OCI-LY7 (cell line): ENCODE data around the gene PTGR2.
"Not testable (repeated sequence)": the region's sequence is repeated elsewhere in the genome, so short reads cannot be mapped to it uniquely, and the experiment has no call there.

Source experiments
- EZH2phosphoT487 ChIP-seq: fragments of 200-600 bp; sonication (generic); IDR thresholded peaks from 2 replicates; pipeline ENCODE4 v1.6.1; 2018; ENCODE audit warnings: low read depth, borderline replicate concordance, mild to moderate bottlenecking, mixed run types, antibody characterized with exemption, low read length, moderate library complexity, mixed read lengths
- TF ChIP-seq, protein P1 (sequence below): fragments of 200-600 bp; sonication (generic); conservative IDR thresholded peaks from 2 replicates; pipeline ENCODE4 v1.5.1; 2014; ENCODE audit warnings: mild to moderate bottlenecking, antibody characterized with exemption, low read length, moderate library complexity, mixed read lengths

DNA sequence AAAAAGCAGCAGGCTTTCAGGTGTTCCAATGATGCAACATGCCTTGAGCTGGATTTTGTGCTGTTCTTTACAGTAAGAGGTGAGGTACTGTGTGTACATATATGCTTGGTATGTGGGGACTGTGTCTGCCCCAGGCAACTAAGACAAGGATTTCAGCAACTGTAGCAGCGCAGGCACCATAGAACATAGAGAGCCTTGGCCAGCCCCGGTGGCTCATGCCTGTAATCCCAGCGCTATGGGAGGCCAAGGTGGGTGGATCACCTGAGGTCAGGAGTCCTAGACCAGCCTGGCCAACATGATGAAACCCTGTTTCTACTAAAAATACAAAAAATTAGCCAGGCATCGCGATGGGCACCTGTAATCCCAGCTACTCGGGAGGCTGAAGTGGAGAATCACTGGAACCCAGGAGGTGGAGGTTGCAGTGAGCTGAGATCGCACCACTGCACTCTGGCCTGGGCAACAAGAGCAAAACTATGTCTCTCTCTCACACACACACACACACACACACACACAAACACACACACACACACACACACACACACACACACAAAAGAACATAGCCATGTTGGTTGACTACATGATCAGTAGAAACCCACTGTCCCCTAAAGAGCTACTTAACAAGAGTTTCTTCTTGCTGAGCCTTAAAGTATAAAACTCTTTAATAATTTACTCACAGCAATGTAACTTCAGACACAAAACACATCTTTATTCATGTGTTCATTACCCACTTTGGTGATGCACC is 13.2 kb upstream of the PTGR2 start:
- TF ChIP-seq, protein P1, sequence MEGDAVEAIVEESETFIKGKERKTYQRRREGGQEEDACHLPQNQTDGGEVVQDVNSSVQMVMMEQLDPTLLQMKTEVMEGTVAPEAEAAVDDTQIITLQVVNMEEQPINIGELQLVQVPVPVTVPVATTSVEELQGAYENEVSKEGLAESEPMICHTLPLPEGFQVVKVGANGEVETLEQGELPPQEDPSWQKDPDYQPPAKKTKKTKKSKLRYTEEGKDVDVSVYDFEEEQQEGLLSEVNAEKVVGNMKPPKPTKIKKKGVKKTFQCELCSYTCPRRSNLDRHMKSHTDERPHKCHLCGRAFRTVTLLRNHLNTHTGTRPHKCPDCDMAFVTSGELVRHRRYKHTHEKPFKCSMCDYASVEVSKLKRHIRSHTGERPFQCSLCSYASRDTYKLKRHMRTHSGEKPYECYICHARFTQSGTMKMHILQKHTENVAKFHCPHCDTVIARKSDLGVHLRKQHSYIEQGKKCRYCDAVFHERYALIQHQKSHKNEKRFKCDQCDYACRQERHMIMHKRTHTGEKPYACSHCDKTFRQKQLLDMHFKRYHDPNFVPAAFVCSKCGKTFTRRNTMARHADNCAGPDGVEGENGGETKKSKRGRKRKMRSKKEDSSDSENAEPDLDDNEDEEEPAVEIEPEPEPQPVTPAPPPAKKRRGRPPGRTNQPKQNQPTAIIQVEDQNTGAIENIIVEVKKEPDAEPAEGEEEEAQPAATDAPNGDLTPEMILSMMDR = not testable (repeated sequence)
- TF ChIP-seq EZH2phosphoT487 = not testable (repeated sequence)
